H54 (cell line): ENCODE results near the gene CD81.
"Not testable (repeated sequence)": the region's sequence is repeated elsewhere in the genome, so short reads cannot be mapped to it uniquely, and the experiment has no call there.

Experiments
- DNase-seq: peaks from one replicate; pipeline ENCODE4 v3.0.0; 2011; ENCODE audit warnings: low spot score, mixed read lengths; ENCODE audit not compliant: insufficient read length
- FAIRE-seq: peaks from 3 replicates; lab custom pipeline; 2011; peaks lifted over from hg19 to GRCh38; lab: Jason Lieb, UNC
- POLR2A ChIP-seq: IDR thresholded peaks from 2 replicates; pipeline ENCODE4 v1.6.1; 2011; ENCODE audit warnings: low read depth, mild to moderate bottlenecking, low read length

The CD81 gene

DNA sequence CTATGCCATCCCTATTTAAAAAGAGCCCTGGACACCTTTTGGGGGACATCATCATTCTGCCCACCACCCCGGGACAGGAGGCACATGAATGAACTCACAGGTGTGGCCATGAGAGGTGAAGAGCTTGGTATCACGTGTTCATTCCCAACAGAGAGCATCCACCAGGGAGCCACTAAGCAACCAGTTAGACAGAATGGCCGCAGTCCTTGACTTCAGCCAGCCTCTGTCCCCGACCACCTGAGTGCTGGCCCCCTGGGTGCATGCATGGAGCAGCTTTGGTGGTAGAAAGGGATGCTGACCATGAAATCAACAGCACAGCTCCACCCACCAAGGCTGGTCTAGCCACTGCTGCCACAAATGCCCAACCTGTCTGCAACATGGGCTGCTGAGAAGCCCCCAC is 31.1 kb upstream of the CD81 start:
- no peak for TF ChIP-seq POLR2A
- no peak for DNase-seq
- FAIRE-seq, result no peak

DNA sequence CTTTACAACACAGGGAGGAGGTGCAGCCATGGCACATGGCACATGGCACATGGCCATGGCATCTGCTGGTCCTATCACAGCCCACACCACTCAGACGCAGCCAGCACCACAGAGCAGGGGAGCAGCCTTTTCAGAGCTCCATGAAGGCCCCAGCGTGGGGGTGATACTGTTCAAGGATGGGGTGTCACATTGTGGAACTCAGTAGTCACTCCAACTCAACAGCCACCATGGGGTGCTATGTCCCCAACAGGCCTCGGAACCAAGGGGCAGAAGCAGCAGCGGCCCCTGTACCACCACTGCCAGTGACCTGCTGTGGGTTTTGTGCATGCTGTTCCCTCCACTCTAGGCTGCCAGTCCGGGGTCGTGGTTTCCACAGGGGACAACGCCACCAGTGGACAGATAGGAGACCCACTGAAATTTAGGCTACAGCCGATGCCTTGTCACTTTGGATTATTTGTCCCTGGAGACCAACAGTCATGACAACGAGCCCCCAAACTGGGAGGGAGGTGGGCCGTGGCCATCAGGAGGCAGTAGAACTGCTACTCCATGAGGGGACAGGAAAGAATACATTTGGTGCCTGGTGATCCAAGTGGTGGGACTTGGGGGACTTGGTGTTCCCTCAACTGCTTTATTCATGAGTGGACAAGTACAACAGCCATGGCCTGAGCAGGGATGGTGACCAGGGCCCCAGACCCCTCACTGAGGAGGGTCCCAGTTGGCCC is 30.4 kb upstream of the CD81 start:
- FAIRE-seq, result no peak
- TF ChIP-seq POLR2A, result no peak

DNA sequence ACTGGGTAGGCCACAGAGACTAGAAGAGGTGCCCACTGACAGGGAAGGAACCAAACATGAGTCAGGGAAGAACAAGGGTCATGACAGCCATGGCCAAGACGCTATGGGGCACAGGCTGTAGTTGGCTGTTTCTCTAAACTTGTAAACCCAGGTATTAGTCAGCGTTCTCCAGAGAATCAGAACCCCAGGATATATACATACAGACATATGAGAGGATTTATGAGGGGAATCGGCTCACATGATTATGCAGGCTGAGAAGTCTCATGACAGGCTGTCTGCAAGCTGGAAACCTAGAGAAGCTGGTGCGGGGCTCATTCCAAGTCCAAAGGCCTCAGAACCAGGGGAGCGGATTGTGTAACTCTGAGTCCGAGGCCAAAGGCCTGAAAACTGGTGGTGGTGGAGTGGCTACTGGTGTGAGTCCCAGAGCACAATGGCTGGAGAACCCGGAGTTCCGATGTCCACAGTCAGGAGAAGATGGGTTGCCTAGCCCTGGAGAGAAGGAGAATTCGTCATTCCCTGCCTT is 29.7 kb upstream of the CD81 start:
- no peak for TF ChIP-seq POLR2A

More for the DNA sequence above, 30.4 kb upstream of the CD81 start:
- DNase-seq, result no peak

GRCh38 chr11:2348986-2349385 is 28.1 kb upstream of the CD81 start:
- no peak for TF ChIP-seq POLR2A
- FAIRE-seq, result no peak
- DNase-seq, result no peak

More for the DNA sequence above, 29.7 kb upstream of the CD81 start:
- DNase-seq (no peak), FAIRE-seq (no peak)

DNA sequence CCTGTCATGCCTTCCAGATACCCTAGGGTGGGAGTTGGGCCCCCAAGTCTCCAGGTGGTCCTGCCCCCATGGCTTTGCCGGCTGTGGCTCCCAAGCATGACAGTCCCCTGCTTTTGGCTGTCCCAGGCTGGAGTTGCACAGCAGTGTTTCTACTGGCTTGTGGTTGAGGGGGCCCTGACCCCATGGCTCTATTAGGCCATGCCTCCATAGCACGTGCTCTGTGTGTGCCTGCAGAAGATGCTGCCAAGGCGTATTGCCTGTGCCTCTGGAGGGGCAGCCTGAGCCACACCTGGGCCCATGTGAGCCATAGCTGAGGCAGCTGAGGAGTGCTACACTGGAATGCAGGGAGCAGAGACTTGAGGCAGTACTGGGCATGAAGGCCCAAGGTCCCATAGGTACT is 25.4 kb upstream of the CD81 start:
- DNase-seq, result no peak
- no peak for FAIRE-seq
- TF ChIP-seq POLR2A, result no peak

DNA sequence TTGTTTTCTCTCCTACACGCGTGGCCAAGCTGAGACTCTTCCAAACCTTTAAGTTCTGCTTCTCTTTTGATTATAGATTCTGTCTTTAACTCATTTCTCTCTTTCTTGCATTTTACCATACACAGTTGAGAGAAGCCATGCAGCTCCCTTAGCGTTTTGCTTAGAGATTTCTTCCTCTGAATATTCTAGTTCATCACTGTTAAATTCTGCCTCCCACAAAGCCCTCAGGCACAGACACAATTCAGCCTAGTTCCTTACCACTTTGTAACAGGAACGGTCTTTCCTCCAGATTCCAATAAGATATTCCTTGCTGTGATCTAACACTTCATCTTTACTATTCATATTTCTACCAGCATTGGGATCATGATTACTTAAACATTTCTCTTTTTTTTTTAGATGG is 24.7 kb upstream of the CD81 start:
- FAIRE-seq, result no peak
- TF ChIP-seq POLR2A, result no peak
- no peak for DNase-seq

GRCh38 chr11:2355000-2355644 is 22.0 kb upstream of the CD81 start:
- peak; percentile 54 for DNase-seq
- no peak for TF ChIP-seq POLR2A
- FAIRE-seq, result no peak

- no peak for DNase-seq
- no peak for TF ChIP-seq POLR2A
- FAIRE-seq, result no peak
These were observed 19.9 kb upstream of the CD81 start for GRCh38 chr11:2357246-2357645.

DNA sequence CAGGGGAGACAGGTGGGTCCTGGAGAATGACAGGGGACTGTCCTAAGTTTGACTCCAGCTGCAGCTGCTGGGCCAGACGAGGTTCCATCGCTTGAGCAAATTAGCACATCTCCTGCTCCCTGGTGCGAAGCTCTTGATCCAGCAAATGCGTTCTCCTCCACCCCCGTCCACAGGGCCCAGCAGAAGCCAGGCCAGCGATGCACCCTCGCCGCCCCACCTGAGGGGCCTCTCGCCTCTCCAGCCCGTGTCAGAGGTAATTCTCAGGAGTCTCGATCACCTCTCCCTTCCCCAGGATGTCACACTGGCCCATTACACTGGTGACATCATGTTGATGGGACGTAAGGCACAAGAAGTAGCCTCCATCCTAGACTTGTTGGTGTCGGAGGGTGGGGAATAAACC is 19.5 kb upstream of the CD81 start:
- not testable (repeated sequence) for DNase-seq, FAIRE-seq

- FAIRE-seq (no peak), DNase-seq (no peak)
- no peak for TF ChIP-seq POLR2A
These were observed 18.2 kb upstream of the CD81 start for GRCh38 chr11:2358754-2359442.

- no peak for TF ChIP-seq POLR2A
These were observed 17.6 kb upstream of the CD81 start for GRCh38 chr11:2359557-2359956.

GRCh38 chr11:2360081-2360642 is 16.9 kb upstream of the CD81 start:
- no peak for TF ChIP-seq POLR2A
- DNase-seq (no peak), FAIRE-seq (no peak)

More at GRCh38 chr11:2359557-2359956, 17.6 kb upstream of the CD81 start:
- FAIRE-seq, result no peak
- DNase-seq, result no peak

GRCh38 chr11:2361565-2361964 is 15.5 kb upstream of the CD81 start:
- TF ChIP-seq POLR2A, result no peak
- FAIRE-seq (no peak), DNase-seq (no peak)

- no peak for DNase-seq
- FAIRE-seq, result no peak
- TF ChIP-seq POLR2A, result no peak
These were observed 14.7 kb upstream of the CD81 start for GRCh38 chr11:2362414-2362813.

DNA sequence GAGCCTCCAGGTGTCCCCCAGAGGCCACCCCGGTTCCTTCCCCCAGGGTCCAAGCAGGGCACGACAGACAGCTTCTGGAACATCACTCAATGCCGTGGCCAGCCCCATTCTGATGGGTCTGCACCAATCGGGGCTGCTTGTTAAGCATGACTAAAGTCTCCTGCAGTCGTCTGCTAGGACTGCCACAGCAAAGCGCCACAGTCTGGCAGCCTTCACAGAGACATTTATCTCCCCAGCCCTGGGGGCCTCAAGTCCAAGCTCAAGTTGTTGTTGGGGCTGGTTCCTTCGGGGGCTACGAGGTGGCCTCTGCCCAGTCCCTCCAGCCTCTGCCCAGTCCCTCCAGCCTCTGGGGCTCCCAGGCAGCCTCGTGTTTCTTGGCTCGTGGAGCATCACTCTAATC is 14.0 kb upstream of the CD81 start:
- TF ChIP-seq POLR2A, result no peak
- FAIRE-seq (no peak), DNase-seq (no peak)
